Hematopoietic multipotent progenitor cell (in vitro differentiated cells): ENCODE results near the gene HTRA2. TPM values are rescaled to one million over a fixed set of nuclear protein-coding genes. Genes with fewer than 3 reads are reported as not detected.

Experiments
- DNase-seq, 3 donors: peaks; one replicate each; pipeline ENCODE4 v3.0.0-alpha.2; 2011 to 2015; ENCODE audit warnings: low read depth in 2 of 3, low spot score in 2 of 3
- total RNA-seq: library from RNA; depleted of rRNA; stranded (reverse); fragments of >200 nt; gene quantifications from one replicate; pipeline ENCODE4 v1.2.3, GENCODE V29; 2012

HTRA2 gene
- total RNA-seq, 1 donor, result 108 TPM

DNA sequence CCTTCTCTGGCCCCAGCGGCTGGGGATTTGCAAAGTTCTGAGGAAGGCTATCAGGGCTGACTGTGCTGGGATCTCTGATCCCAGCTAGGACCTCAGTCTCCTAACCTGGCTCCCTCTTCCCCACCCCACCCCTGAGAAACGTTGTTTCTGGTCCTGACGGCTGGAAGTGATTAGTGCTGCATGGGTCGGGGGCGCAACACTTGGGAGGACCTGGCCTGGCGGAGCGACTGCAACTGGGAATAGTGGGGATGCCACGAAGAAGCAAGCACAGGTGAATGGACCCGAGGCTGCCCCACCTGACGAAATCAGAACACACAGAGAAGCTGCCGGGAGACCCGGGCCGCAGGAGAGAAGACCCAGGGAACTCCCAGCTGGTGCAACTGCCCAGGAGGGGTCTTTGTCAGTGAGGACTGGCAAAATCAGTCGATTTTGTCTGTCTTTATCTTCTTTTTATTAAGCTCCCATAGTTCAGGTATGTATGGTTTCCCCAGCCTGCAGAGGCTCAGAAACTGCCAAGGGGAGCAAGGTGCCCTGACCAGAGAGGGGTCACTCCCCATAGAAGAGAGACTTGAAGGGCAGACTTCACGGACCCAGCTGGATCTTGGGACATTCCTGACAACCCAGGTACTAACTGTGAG is 29.7 kb upstream of the HTRA2 start:
- DNase-seq, result no peak

DNA sequence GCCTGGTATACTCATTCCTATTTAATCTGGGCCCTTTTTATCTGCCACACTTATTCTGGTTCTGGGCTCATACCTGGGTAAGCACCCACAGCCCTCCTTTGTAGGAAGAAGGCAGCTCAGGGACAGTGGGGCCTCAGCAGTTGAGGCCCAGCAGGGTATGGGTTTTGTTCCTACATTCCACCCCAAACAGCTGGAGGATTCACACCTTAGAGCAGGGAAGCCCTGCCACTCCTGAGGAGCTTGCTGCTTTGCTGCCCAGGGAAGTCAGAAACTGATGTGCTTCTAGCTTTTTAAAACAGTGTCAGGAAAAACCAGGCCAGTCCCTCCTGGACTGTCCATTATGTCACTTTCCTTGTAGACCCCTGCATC is 29.2 kb upstream of the HTRA2 start:
- no peak for DNase-seq

DNA sequence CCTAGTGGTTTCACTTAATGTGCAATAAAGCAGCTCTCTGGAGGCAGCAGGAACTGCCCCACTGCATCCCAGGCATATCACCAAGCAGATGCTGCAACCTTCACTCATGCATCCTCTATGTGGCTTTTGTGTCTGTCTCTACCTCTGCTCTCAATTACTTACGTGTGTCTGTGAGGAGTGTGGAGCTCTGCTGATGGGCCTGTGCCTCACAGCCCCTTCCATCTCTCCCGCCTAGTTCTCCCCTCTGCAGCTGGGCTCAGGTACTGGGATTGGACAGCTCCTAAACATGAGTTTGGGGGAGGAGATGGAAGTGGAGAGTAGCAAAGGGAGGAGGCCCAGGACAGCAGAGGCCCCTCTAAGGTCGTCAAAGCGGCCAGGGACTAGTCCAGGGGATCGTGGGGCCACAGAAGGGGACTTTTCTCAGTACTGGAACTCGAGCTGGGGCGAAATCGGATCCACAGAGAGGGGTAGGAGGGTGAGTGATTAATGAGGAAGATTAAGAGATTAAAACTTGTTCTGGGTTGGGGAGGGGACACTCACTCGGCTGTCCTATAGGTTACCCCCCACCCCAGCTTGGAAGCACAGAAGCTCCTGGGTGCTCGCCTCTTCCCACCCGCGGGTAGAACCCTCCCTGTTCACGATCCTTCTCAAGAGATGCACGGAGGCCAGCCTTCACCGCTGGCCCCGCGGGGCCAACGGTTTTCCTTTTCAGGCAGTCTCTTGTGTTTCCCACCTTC is 28.2 kb upstream of the HTRA2 start:
- no peak for DNase-seq

DNA sequence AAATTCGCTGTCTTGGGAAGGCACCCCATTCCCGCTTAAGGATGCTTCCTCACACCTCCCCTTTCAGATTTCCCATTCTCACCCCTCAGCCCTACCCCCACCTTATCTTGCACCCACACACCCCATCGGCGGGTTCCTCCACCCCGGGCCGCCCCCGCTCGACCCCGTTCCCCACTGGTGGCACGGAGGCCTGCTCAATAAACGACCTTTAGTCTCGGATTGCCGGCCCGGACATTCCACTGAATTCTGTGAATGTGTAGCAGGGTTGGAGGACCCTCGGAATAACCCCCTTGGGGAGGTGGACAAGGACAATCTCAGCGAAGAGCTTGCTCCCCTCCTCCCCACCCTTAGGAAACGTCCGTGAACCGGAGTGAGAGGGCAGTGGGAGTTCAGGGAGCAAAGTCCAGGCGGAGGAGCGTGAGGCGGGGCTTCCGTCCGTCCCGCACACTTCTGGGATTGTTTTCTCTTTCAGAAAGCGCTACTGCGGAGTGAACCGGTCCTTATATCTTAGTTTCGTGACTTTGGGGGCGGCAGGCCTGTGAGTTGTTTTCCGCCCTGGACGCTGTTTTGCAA is 27.5 kb upstream of the HTRA2 start:
- DNase-seq, result no peak

DNA sequence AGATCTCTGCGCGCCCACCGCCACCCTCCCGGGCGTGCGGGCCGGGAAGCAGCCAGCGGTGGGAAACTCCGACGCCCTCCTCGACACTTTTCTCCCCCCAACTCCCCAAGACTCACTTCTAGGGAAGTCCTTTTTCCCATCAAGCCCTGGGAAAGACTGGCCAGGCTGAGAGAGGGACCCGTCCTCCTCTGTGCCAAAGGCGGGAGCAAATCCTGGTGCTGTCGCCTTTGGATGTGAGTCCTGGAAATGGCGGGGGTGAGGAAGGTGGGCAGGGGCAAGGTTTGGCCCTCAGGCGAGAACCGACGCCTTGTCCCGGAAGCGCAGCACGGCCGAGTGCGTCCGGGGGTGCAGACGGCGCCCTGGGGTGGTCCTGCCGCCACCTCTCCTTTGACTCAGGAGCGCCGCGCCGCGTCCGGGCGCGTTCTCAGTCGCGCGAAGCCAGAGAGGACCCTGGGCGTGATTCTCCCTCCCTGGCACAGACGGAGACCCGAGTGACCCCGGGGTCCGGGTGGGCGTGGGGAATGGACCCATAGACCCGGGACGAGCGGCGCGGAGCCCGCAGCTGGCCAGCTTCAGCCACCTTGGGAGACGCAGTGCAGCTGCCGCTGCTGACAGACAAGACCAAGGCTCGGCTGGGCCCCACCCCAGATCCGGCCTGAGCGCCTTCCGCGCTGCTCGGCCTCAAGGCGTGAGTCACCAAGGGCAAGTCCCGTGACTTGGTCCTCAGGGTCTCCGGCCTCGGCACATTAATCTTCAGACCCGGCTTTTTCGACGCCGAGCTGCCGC is 26.8 kb upstream of the HTRA2 start:
- DNase-seq, result peak in 2 of 3 donors; percentile 56 to 78

DNA sequence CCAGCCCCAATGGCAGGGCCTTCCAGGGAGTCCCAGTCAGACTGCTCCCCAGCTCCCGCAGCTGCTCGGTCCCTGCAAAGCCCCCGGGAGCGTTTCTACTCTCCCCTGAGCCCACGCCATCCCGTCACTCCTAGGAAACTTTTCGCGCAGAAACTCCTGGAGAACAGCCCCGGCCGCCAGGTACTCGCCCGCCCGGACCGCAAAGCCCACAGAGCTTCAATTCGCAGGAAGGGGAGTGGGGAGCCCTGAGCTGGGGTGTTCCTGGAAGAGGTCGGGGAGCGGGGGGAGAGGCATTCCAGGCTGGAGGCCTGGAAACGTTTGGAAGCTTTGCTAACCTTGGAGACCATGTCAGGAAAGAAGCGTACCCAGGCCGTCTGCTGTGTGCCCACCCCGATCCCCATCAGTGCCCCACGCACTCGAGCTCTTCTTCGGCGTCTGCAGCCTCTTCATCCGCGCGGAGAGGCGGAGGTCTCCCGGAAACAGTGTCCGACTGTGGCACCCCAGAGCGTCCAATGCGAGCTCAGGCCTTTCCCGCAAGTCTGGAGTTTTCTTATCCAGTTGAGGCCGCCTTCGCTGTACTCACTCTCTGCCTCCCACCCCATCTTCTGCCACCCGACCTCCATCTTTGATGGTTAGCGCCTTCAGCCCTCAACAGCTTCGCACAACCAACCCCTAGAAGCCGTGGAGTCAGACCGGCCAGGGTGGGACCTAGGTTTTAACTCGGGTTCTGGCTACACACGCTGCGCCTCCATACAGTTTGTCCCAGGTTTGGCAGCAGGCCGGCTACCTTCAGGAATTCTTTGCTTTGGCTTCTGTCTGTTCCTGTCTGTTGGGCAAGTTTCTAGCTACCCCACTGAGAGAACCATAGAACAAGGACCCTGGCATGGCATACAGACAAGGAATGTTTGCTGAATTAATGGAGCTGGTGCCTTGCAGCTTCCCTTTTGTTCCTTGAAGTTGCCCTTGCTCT is 25.9 kb upstream of the HTRA2 start:
- no peak for DNase-seq

DNA sequence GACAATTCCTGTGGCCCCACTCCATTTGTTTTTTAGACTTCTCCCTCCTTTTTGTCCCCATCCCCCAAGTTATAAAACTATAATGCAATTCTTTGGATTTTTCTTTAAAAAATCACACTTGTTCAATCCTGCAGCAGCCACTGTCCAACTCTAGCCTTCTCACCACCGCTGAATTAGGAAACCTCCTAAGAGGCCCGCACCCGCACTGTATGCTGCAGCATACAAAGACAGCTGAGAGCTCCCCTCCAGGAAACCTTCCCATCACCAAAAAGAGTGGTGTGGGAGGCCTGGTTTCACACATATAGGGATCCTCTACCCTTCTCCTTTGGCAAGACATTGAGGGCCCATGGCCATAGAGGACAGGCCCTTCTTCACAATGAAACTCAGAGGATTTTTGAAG is 25.1 kb upstream of the HTRA2 start:
- no peak for DNase-seq

DNA sequence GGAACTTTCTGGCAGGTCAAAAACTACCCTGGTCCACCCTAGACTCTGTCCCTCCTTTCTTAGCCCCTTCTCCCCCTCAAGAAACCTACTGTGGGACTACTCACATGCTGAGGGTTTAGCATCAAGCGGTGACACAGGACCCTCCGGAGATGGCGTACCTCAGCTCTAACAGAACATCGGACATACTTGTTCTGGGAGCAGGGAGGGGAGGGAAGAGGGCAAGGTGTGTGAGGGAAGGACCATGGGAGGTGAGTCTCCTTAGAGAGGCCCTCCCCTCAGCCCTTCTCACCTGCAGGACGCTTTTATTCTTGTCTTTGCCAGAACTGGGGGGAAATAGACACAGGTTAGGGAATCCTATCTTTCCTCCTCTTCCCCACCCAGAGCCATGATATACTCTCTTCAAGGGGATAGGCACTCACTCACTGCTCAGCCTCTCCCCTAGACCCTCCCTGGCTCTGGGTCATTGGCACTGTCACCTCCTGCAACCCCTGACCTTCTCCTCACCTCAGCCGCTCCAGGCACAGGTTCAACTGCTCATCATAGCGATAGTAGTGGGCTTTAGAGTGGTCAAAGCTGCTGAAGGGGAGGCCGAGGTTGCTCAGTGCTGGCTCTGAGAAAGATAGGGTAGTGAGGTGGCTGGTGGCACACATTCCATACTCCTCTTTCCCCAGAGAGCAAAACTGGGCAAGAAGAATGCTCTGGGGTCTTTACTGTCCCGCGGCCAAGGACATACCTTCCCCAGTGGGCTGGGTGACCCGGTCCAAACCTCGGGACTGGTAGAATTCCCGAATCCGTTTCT is 24.1 kb upstream of the HTRA2 start:
- no peak for DNase-seq

DNA sequence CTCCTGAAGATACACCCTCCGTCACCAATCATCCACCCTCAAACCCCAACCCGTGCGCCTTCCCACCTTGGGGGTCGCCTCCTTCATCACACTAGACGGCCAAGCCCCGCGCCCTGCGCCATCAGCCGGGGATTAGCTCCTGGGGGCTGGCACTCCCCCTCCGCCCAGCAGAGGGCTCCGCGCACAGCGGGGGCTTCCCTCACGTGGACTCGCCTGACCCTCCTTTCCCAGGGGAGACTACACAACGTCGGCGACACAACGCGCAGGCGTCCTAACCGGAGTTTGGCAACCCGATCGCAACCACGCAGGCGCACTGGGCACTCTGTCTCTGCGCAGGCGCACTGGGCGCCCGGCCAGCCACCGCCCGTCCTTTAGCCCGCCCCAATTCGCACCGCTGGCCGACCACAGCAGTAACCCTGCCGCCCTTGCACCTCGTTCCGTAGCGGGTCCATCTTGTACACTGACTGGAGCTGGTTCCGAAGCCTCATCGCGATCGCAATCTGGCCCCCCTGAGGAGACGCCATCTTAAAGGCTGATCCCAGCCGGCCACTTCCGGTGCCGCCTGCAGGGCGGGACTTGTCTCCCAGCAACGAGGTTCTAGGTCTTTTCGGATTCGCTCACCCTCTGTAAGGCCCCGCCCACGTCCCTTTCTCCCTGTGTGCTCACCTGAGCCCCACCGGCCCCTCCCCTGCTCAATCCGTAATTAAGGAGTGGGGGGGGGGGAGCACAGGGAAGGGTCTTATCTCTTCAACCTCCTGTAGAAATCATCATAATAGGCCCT is 22.4 kb upstream of the HTRA2 start, which contains the start of gene PCGF1:
PCGF1 (minus strand) TSS at position 551 of the 781 bp plus-strand sequence; CDS start at position 524, 27 bp downstream.
- peak; percentile 97 to 99 (median 98) for DNase-seq

DNA sequence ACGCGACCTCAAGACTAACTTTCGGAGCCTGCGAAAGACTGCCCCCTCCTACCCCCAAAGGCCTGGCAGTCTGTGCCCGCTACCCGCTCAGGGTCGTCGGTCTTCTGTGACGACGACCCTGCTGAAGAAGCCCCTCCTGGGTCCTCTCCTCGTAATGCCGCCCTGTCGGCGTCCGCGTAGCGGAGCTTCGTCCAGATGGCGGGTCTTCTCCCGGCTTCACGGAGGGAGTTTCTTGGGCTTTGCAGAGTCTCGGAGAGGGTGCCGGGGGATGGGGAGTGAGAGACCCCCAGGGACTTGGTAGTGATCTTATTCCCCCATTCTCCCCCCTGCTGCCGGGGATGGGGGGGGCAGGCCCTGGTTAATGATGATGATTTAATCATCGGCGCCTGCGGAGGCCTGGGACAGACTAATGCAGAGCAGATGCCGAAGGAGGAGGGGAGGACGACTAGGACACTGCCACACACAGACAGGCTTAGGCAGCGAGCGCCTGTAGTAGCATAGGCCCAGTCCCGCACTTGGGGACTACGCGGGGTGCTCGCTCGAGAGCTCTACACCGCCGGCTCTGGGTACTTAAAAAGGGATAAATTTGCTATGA is 21.7 kb upstream of the HTRA2 start:
- DNase-seq, result no peak

DNA sequence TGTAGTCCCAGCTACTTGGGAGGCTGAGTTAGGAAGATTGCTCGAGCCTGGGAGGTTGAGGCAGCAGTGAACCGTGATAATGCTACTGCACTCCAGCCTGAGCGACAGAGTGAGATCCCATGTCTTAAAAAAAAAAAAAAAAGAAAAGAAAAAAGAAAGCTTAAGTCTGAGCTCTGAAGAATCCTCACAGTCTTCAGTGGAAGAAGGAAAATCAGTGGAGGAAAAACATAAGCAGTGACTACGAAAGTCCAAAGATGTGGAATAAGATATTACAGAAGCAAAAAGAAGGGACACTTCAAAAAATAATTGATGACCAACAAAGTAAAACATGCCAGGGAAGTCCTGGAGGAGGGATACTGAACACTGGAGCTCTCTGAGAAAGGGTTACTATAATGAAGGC is 19.5 kb upstream of the HTRA2 start:
- no peak for DNase-seq

DNA sequence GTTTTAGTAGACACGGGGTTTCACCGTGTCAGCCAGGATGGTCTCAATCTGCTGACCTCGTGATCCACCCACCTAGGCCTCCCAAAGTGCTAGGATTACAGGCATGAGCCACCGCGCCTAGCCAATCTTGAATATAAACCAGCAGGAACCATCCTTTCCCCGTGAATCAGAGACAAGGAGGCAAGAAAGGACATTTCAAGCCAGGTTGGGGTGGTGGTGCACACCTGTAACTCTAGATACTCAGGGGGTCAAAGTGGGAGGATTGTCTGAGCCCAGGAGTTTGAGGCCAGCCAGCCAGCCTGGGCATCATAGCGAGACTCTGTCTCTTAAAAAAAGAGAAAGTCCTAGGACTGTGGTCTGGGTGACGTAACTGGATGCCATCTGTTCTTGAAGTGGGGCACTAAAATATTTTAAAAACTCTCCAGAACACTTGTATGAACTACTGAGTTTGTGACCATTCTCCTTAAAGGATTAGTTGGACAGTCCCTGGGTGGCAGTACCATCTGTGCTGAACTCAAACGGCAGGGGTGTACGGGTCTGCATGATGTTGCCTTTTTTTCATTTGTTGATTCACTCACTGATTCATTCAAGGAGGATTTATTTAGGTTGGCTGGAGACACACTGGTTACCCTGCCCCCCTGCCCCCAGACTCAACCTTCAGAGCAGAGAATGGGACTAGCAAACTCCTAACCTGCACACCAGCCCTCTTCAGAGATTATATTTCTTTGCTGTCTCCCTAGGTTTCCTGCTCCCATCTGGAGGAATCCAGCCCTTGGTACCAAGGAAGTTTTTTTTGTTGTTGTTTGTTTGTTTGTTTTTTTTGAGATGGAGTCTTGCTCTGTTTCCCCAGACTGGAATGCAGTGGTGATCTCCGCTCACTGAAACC is 18.4 kb upstream of the HTRA2 start:
- DNase-seq, result no peak

DNA sequence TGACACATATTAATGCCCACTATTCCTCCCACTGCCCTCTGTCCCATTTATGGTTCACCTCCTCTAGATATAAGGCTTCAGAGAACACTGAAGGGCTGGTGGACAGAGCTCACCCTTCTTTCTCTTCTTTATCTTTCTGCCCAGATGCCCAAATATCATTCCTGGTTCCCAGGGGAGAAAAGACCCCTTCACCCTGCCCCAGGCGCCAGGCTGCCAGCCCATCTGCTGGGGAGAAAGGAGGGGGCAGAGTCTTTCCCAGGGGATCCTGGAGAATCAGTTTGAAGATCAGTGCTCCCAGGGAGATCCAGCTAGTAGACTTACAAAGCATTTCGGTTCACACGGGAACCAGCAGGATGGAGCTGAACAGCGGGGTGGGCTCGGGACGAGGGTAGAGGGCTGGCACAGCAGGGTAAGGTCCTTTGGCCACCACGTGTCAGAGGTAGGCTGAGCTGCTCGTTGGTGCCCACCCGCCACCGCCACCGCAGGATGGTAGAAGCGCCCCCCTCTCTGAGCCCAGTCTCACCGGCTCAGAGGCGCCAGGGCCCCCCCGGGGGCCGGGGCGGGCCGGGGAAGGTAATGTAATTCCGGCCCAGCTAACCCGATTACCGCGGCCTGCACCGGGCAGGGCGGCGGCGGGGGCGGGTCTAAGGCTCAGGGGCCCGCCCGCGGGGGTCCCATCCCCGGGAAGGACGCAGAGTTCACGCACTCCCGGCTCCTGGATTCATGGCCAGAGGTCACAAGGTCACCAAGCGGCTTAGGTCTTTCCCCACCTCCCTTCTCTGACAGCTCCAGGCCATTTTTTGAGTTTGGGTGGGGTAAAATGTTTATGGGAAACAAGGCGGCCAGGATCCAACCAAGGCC is 16.8 kb upstream of the HTRA2 start:
- no peak for DNase-seq

DNA sequence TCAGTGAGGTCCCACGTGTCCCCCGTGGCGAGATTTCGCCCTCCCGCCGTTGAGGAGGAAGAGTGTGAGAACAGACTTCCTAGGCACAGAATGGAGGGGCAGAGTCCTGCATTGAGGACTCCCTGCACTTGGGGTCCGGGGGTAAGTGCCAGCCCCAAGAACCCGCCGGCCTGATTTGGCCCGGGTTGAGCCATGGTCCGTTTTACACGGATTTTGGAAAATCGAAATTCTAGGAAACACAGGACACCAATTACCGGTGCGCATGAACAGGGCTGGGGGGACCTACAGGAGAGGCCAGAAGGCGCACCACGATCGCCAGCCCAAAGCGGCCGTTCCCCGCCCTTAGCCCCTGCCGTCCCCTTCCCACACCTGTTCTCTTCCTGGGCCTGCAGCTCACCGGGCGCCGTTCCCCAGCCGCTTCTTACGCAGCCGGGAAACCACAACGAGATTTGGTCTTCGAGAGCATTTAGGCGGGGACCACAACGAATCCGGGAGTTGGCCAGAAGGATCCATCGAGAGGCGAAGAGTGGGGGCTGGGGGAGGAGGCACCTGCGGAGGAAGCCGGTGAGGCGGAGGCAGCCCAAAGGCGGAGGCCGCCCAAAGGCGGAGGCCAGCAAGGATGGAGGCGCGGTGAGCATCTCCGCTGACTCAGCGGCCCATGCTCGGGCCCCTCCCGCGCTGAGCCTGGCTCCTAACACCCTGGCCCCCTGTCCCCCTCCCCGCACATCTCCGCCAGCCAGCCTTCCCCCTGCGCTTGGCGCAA is 15.9 kb upstream of the HTRA2 start:
- no peak for DNase-seq
